Uterus (tissue), 2 donors: Measurements from ENCODE around the gene RAB10.

Experiments used
- CTCF ChIP-seq, 4 experiments: fragments of 200-600 bp in 2 of 4; fragments of 450-650 bp in 2 of 4; sonication (generic) in 2 of 4; IDR thresholded peaks; one replicate each; pipeline ENCODE4 v1.5.1; 2016 to 2019; ENCODE audit warnings: antibody characterized with exemption in 4 of 4, mild to moderate bottlenecking in 2 of 4, moderate library complexity in 1 of 4
- POLR2A ChIP-seq, 2 donors: fragments of 450-650 bp; IDR thresholded peaks; one replicate each; pipeline ENCODE4 v1.6.1; 2016; ENCODE audit warnings: antibody characterized with exemption in 2 of 2, mild to moderate bottlenecking in 1 of 2, moderate library complexity in 1 of 2

- TF ChIP-seq POLR2A (IDR thresholded peaks at IDR 0.05), result no peak
- no peak for TF ChIP-seq CTCF (IDR thresholded peaks at IDR 0.05)
Measured at GRCh38 chr2:26002632-26003310, 31.1 kb upstream of the RAB10 start.
